GM18517 (cell line): Measurements from ENCODE around the gene MAML3.

ENCODE experiments used
- ATAC-seq: cut with Tn5 transposase; IDR thresholded peaks from one replicate; pipeline ENCODE4 v1.9.1; 2021; ENCODE audit warnings: mild to moderate bottlenecking, moderate library complexity; ENCODE audit not compliant: unreplicated experiment

Gene MAML3

GRCh38 chr4:139823746-139824145 lies 330.2 kb downstream of the MAML3 start:
- ATAC-seq = no peak

DNA sequence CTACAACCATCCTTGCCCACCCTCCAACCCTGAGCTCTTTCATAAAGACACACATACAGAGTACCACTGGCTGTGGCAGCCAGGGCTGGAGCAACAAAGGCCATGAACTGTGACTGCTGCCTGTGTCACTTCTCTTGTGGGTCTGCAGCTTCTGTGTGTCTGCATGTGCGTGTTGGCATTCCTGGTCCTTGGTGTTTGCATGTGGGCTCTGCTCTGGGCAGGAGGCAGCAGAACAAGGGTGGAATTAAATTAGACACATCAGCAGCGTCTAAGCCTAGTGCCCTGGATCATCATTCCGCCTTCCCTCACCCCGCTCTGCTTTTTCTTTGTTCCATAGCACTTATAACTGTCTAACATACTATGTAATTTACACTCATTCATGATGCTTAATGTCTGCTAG lies 330.6 kb downstream of the MAML3 start:
- no peak for ATAC-seq

DNA sequence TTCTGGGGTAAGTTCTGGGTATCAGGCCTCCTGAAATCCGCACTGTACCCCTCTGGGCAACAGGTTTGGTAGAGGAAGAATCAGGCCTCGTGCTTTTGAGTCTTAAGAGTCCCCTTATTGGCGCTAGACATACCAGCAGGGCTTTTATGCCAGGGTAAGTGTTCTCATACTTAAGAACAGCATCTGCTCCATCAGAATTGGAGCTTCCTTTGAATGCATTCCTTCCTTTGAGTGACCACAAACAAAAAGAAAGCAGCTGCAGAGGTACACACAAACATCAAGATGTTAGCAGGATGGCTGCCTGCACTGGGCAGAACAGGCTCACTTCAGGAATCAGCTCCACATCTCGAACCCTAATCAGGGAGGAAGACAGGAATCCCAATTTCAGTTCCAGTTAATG lies 331.6 kb downstream of the MAML3 start:
- ATAC-seq = no peak

GRCh38 chr4:139819082-139819481 lies 334.9 kb downstream of the MAML3 start:
- no peak for ATAC-seq

DNA sequence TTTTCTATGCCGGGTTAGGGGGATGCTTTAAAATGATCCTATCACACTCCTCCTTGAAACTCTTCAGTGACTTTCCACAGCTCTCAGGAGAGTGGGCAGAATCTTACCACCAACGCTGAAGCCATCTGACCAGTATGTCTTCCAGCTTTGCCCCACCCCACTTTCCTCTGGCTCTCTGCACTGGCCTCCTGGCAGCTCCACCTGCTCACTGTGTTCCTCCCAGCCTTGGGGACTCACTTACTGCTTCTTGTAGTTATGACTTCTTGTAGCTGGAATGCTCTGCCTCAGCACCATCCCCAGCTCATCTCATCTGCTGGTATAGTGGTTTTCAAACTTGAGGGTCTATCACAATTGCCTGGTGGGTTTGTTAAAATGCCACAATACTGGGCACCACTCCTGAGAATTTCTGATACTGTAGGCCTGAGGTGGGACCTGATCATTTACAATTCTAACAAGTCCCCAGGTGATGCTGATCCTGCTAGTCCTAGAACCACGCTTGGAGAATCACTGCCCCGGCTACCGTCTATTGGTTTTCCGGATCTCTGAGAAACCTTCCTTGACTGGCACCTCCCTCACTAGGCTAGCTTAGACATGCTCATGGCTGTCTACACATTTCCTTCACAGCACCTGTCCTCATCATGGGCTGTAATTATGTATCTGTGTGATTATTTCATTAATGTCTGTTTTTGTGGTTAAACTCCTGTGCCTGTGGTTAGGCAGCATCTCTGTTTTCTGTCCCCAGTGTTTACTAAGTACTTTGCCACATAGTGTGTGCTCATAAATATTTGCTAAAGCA lies 336.1 kb downstream of the MAML3 start:
- no peak for ATAC-seq

DNA sequence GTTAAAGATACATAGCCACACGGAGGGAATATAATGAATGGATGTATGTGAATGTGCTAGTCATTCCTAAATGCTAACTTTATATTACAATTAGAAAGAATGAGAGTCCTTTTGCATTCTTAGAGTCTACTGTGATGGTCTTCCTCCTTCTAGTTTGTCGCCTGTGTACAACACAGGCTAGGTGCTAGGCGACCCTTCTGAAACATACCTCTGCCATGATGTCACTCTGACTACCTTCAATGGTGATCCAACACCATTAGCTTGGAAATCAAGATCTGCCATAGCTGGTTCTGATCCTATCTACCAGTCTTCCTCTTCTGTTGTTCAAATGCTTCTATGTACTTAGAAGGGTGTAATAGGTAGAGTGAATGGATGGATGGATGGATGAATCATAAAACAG lies 337.1 kb downstream of the MAML3 start:
- ATAC-seq = no peak

DNA sequence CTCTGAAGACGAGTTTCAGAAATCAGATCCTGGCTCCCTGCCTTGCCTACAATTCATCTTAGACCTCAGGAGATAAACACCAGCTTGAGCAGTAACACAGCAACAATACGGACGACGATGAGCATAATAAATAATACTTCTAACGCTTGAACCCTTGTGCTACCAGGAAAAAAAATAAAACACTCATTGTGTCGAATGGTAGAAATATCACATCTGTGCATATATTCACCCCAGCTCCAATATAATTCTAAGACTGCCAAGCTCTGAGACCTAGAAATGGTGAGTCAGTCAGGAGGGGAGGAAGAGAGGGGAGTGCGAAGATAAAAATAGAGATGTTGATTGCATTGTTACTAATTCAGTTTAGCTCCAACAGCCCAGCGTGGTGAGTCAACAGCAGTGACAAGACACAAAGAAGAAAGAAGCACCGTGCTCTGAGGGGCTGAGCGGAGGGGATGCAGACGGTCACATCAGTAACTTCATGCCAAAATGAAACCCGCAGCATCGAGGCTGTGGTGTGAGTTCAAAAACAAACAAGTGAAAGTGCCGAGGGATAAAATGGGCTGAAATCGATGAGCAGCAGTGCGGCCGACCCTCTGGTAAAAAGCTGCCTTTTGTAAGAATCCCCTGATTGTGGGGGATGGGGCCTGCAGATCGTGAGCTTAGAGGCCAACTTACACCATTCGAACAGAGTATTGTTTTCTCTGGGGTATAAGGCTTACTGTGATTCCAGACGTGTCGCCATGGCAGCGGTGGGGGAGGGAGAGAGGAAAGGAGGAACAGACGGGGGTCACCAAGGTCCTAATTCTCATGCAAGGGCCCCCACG lies 338.0 kb downstream of the MAML3 start:
- ATAC-seq = no peak

DNA sequence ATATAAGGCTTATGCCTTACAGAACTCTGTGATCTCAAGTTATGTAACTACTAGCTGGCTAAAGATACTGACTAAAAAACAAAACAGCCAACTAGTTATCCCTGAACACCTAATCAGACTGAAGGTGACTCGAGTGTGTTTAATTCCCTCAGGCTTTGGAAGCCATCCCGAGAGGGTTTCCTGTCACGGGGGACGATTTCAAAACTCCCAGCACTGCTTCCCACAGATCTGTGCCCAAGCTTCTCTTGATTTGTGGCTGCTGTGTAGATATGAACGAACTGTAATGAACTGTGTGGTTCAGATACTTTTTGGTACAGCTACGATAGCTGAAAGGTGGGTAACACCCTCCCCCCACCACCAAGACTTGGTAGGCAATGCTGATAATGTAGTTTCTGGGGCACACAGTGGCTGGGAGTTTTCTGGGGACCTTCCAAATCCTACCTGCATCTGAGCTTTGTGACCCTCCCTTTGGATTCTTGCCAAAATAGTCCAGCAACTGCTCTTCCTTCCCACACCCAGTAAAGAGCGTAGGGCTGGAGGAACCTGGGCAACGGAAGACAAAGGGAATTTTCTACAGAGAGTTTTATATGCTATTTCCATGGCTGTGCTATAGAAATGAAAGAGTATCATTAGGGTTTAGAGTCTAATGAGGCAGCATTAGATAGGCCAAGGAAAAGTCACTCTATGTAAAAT lies 339.5 kb downstream of the MAML3 start:
- ATAC-seq = no peak

- no peak for ATAC-seq
Observed at GRCh38 chr4:139813881-139814280, 340.1 kb downstream of the MAML3 start.

DNA sequence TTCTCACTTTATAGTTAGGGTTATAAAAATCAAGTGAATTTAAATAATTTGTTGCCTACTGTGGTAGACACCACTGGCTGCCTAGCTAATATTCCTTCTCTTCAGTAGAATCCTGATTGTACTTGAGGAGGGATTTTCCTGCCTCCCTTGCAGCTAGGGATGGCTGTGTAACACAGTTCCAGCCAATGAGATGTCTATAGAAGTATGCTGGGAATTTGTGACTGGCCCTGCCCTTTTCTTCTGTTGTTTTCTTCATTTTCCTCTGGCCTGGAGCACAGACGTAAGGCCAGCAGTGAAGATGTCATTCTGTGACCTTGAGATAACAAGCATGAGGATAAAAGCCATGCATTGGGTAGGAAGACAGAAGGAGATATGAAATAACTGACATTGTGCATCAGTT lies 343.3 kb downstream of the MAML3 start:
- no peak for ATAC-seq

GRCh38 chr4:139809757-139810140 lies 344.2 kb downstream of the MAML3 start:
- ATAC-seq = no peak

DNA sequence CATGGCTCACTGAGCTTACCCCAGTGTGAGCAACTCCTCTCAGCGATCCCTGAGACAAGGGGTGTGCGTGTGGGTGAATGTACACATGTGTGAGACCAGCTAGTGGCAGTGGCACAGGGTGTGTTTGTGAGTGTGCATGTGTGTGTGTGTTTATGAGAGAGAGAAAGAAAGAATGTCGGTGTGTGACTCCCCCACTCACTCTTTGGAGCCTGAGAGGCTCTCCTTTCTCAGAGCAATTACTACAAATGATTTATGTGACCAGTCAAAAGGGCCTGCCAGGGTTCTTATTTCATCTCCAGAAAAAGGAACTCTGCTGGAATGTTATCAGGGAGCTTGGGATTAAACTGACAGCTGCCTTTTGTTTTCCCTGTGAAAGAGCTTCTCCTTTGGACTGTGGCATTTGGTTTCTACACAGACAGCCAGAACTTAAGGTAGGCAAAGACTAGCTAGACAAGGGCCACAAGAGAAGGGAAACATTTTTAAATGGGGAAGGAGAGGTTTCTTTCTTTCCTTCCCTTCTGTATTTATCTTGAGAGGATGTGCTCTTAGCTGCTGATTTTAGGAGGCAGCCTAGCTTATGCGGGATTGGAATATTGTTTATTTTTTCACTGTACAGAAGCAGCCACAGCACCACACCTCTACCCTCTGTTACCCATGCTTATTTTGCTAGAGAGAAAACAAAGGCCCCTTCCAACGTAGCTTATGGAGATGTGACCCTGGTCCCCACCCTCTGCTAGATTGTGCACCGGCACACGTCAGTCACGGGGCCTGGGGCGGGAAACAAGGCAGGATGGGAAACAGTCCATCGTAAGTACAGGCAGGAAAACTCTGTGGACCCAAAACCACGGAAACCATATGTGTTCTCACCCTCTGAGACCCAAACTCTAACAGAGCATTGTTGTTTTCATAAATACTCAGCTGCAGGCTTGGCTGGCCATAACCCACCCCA lies 344.9 kb downstream of the MAML3 start:
- no peak for ATAC-seq

DNA sequence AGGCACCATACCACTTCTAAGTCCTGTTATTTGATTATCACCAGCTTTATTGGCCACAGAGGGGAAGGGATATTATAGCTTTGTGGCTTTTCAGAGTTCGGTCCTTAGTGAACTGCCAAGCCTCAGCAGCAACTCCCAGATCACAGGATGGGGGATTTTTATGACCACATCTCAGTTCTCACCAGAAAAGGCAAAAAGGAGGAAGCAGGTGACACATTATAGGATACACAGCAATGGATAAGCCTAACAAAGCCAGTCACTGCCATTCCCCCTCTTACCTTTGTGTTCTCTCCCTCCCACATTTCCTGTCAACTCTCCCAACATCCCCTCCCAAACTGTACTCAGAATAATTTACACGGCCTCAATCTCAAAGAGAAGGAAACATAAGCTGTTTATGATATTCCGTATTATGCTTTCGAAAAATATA lies 345.6 kb downstream of the MAML3 start:
- ATAC-seq = no peak

GRCh38 chr4:139807483-139807882 lies 346.5 kb downstream of the MAML3 start:
- no peak for ATAC-seq

GRCh38 chr4:139806929-139807328 lies 347.1 kb downstream of the MAML3 start:
- no peak for ATAC-seq

DNA sequence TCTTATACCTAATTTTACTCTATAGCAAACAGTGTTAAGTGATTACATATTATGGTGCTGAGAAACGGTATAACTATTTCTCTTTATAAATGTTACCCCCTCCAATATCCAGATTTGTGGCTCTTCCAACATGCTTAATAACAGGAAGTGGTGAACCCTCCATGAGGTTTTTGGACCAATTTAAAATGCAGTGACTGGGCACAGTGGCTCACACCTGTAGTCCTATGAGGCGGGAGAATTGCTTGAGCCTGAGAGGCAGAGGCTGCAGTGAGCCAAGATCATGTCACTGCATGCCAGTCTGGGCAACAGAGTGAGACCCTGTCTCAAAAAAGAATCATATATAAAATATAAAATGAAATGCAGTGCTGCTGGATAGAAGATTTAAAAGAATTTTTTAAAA lies 351.1 kb downstream of the MAML3 start:
- no peak for ATAC-seq

DNA sequence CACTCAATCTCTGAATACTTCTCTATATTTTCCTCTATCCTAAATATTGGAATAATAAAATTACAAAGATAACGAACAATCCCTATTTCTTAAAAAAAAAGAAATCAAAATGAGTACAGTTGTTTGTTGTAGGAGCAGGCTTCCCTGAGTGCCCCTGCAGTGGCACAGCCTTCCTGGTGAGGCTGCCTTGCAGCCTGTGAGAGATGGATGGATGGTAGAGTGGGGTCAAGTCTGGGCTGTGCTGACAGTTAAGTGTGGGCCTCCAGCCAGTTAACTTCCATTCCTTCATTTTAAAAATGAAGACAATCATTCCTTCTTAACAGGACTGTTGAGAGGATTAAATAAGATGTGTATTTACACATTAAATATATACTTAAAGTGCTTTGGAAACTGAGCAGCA lies 351.5 kb downstream of the MAML3 start:
- no peak for ATAC-seq

DNA sequence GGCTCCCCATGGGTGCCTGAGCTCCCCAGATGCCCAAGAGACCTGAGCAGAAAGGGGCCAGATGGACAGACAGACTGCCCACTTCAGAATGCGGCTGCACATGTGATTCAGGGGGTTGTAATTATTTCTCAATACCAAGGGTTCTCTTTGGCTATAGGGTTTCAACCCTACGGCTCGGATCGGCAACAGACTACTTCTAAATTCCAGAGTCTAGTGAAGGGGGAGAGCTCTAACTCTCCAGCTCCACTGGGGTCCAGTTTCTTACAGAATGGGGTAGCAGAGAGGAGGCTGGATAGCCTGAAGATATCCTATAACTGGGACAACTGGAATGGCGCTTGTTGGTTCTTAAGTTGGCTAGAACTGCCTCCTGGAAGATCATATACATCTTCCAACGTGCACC lies 352.1 kb downstream of the MAML3 start:
- no peak for ATAC-seq

- no peak for ATAC-seq
Observed at GRCh38 chr4:139800082-139800481, 353.9 kb downstream of the MAML3 start.

DNA sequence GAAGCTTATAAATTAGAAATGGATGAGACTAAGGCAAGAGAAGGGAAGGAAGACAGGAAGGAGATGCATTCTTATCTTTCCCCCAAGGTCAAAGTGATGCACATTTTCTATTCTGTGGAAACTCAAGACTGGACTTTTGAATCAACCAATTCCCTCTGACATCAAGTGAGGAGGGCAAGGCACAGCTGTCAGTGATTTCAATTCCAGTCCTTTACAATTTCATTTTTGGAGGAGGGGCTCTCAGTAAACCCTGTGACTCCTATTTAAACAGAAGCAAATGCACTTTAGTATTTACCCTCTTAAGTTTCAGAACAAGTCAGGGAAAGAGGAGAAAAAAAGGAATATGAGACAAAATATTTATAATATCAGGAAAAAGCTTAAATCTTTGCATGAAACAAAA lies 354.4 kb downstream of the MAML3 start:
- no peak for ATAC-seq

- no peak for ATAC-seq
Observed at GRCh38 chr4:139798456-139798855, 355.5 kb downstream of the MAML3 start.
